Measurements from ENCODE around the gene KIRREL1. TPM values are rescaled to one million over a fixed set of nuclear protein-coding genes. Genes with fewer than 3 reads are reported as not detected.

The KIRREL1 gene
- total and polyA plus RNA-seq, 2 of the 8 experiments (the other 6 are each of a cell fraction or from before 2014, with no cell fraction given) = 14.2 to 39.0 TPM

DNA sequence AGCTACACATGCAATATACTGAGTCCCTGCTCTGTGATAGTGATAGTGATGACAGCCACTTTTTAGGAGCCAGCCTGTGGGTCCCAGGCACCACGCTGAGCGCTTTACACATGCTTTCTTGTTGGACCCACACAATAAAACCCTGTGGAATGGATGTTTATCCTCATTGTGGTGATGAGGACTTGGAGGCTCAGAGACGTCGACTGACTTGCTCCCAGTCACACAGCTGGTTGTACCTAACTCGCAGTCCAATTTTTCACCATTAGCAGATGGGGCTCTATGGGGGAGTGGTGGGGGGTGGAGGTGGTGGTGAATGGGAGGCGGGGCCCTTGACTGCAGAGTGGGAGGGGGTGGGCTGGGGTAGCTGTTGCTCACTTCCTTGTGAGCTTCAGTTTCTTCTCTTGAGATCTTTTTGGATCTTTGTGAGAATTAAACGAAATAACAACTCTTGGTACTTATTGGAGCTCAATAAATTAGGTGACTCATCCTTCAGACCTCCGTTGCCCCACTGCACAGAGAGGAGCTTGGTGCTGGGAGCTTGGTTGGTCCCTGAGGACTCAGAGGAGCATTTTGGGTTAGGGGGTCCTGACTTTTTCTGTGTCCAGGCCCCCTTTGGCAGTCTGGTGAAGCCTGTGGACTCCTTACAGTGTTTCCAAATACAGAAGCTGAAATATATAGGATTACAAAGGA lies 125.4 kb downstream of the KIRREL1 start:
- Histone ChIP-seq H4K20me1 (replicated peaks in 1 of 2; ENCODE audit: control insufficient read depth in 1 of 2, insufficient read depth in 2 of 2, low read length in 2 of 2) (no peaks in the 10 kb centered on the region), H3K14ac (ENCODE audit: insufficient read length) (no peak overlapping the region), H3K56ac (replicated peaks; ENCODE audit: insufficient read length, low read depth, low read length) (no peak overlapping the region), H3K27me3 (replicated peaks in 1 of 4; ENCODE audit: control insufficient read depth in 3 of 4, extremely low read depth in 1 of 4, insufficient read depth in 3 of 4, low read length in 3 of 4) (peaks cover 0 to 4% (median 1%) of the 10 kb centered on the region in 4 experiments; a peak in 2 of 7 replicates), H3K36me3 (ENCODE audit: control insufficient read depth in 2 of 4, insufficient read depth in 4 of 4, low read length in 3 of 4) (no peaks in the 10 kb centered on the region), H3K9me3 (ENCODE audit: insufficient read depth in 2 of 2, low read depth in 1 of 2, low read length in 1 of 2) (no peaks in the 10 kb centered on the region), H3K27ac (ENCODE audit: low read depth, low read length) (no peak overlapping the region), H2BK120ac (replicated peaks; ENCODE audit: low read depth, low read length) (no peak overlapping the region), H3K4me2 (ENCODE audit: insufficient read depth in 1 of 2, low read depth in 2 of 2, low read length in 2 of 2) (peak overlapping the region; percentile 42 to 55; a peak in 1 of 4 replicates), H2BK5ac (ENCODE audit: low read depth, low read length) (peak overlapping the region; percentile 20; the same call in 1 of the 2 replicates), H3K4ac (replicated peaks; ENCODE audit: insufficient read length, low read depth, low read length) (no peak overlapping the region), H3K79me1 (ENCODE audit: low read depth, low read length) (no peaks in the 10 kb centered on the region), H2BK20ac (ENCODE audit: low read length) (peak overlapping the region; percentile 96; the same call in 1 of the 2 replicates), H3K23me2 (ENCODE audit: low read depth, low read length) (no peaks in the 10 kb centered on the region), H3K4me3 (ENCODE audit: extremely low read depth in 1 of 4, insufficient read depth in 2 of 4, low read depth in 3 of 4, low read length in 4 of 4) (no peak overlapping the region), H3K4me1 (replicated peaks in 1 of 4; ENCODE audit: control insufficient read depth in 3 of 4, insufficient read depth in 4 of 4, low read length in 3 of 4) (peaks cover 0 to 23% (median 13%) of the 10 kb centered on the region in 4 experiments; a peak in 6 of 7 replicates), H2AK5ac (ENCODE audit: low read depth, low read length) (no peak overlapping the region), H3K79me2 (ENCODE audit: control insufficient read depth in 1 of 2, insufficient read depth in 2 of 2, low read length in 2 of 2) (no peaks in the 10 kb centered on the region), H3K9ac (replicated peaks in 1 of 4; ENCODE audit: extremely low read depth in 1 of 4, low read depth in 3 of 4, low read length in 3 of 4) (no peak overlapping the region), H2AFZ (ENCODE audit: low read length) (no peak overlapping the region), H2BK12ac (ENCODE audit: low read depth, low read length) (no peak overlapping the region), H2BK15ac (ENCODE audit: low read length) (no peak overlapping the region), H4K8ac (ENCODE audit: extremely low read depth, insufficient read depth, low read length) (no peak overlapping the region), H3K18ac (ENCODE audit: extremely low read depth, low read length) (no peak overlapping the region), H3K23ac (ENCODE audit: insufficient read length) (no peak overlapping the region), H4K91ac (replicated peaks; ENCODE audit: insufficient read length, low read length) (no peak overlapping the region), H4K5ac (ENCODE audit: insufficient read length, low read depth, low read length) (no peak overlapping the region)
- ChIA-PET CTCF (ENCODE audit: partially characterized antibody) (interaction anchor here (0.6 to 38.2 kb wide), 25 partner anchors 9 to 466 kb away, joined by 3 to 2918 read pairs (median 8); partner anchors contain the start of gene KIRREL1), POLR2A (ENCODE audit: partially characterized antibody) (interaction anchor here (0.8 to 1.7 kb wide), 5 partner anchors 26 to 153 kb away, joined by 3 to 5 read pairs (median 3); no protein-coding TSS in a partner anchor)
- WGBS, 2 experiments (ENCODE audit: extremely low coverage in 1 of 2, insufficient coverage in 1 of 2, insufficient read length in 1 of 2, insufficient replicate concordance in 2 of 2, low coverage in 1 of 2, low lambda C conversion rate in 2 of 2, missing lambda C conversion rate in 1 of 2) = 69% methylated on average over 8 of the region's 8 CpGs; no CpG with 5 or more reads in 1 of the 2 experiments
- DNase-seq (ENCODE audit: low read depth in 1 of 2, low spot score in 2 of 2) (no peak), FAIRE-seq (no peak)
- TF ChIP-seq RAD21 (IDR thresholded peaks at IDR 0.05 in 1 of 2, conservative IDR thresholded peaks at IDR 0.05 in 1 of 2; ENCODE audit: low read depth in 2 of 2, low read length in 2 of 2) (no peak), KDM1A (IDR thresholded peaks at IDR 0.05; ENCODE audit: borderline replicate concordance, low read length) (peak; percentile 68; the same call in 1 of the 2 replicates)
